Fibroblast of the aortic adventitia (primary cell): ENCODE results near the gene TCHH. TPM values are rescaled to one million over a fixed set of nuclear protein-coding genes. Genes with fewer than 3 reads are reported as not detected.
"Not testable (repeated sequence)": the region's sequence is repeated elsewhere in the genome, so short reads cannot be mapped to it uniquely, and the experiment has no call there.

ENCODE experiments used
- DNase-seq: peaks from one replicate; pipeline ENCODE4 v3.0.0-alpha.2; 2010; ENCODE audit warnings: low read depth
- H3K4me3 ChIP-seq: 2 replicates; pipeline ENCODE4 v1.5.1; 2011; ENCODE audit warnings: low read depth, mild to moderate bottlenecking, control low read depth, low read length, moderate library complexity
- CTCF ChIP-seq: IDR thresholded peaks from 2 replicates; pipeline ENCODE4 v1.5.1; 2011; ENCODE audit warnings: mild to moderate bottlenecking, low read length, control low read depth, inconsistent platforms; ENCODE audit not compliant: insufficient read depth
- total RNA-seq: library from RNA; depleted of rRNA; stranded (reverse); fragments of >200 nt; gene quantifications from 2 replicates; pipeline ENCODE4 v1.2.3, GENCODE V29; 2012; ENCODE audit warnings: low replicate concordance

The TCHH gene
- total RNA-seq, 1 donor: 0.09 TPM

DNA sequence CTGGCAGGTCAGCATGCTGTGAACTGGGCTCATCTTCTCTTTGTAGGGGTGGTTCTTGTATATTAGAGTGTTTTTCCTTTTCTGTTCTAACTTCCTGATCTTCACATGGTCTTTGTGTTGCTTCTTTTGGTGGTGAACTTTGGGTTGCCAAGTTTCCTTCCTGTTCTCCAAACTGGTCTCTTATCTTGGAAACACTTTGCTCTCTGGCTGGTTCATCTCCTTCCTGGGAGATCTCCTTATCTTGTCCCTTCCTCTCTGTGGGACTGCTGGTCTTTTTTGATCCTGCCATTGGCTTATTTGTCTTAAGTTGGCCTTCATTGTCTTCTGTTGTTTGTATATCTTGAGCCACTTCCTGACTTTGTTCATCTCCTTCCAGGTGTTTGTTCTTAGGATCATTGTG lies 28.5 kb downstream of the TCHH start:
- no peak for TF ChIP-seq CTCF
- no peak overlapping the region for H3K4me3 ChIP-seq
- DNase-seq: no peak

DNA sequence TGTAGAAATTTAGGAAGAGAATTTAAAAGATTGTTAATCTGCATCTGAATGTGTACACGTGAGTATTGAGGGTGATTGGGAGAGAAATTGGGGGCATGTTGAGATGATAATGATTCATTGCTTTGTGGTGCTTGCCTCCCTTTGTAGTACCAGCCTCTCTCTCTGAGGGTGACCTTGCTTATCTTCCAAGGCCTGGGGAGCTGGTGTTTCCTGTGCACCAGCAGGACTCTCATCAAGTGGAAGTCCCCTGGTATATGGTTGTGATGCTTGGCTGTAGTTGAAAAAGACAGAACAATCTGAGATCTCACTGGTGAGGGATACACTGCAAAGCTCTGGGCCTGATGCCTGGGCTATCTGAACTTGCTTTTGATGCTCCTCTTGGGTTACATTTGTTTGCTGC lies 30.4 kb downstream of the TCHH start:
- no peak for DNase-seq
- no peak overlapping the region for H3K4me3 ChIP-seq
- no peak for TF ChIP-seq CTCF

- DNase-seq, H3K4me3 ChIP-seq: not testable (repeated sequence)
These were observed 34.2 kb downstream of the TCHH start for GRCh38 chr1:152081026-152081425.

DNA sequence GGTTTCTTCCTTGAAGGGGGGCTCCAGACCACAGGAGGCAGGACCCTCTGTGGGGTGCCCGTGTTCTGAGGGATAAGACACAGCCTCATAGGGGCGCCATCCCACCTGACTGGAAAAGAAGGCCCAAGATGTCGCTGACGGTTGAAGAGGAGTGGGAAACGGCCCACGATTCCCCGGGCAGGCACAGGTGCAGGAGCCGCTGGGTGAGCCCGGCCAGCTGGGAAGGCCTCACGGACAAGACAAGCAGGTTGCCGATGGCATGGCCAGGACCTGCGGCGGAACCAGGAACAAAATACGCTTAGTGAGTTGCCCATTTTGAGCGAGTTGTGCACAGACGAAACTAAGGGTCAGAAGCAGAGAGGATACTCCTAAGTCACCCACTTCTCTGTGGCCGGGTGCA lies 34.8 kb downstream of the TCHH start:
- DNase-seq, H3K4me3 ChIP-seq: not testable (repeated sequence)

DNA sequence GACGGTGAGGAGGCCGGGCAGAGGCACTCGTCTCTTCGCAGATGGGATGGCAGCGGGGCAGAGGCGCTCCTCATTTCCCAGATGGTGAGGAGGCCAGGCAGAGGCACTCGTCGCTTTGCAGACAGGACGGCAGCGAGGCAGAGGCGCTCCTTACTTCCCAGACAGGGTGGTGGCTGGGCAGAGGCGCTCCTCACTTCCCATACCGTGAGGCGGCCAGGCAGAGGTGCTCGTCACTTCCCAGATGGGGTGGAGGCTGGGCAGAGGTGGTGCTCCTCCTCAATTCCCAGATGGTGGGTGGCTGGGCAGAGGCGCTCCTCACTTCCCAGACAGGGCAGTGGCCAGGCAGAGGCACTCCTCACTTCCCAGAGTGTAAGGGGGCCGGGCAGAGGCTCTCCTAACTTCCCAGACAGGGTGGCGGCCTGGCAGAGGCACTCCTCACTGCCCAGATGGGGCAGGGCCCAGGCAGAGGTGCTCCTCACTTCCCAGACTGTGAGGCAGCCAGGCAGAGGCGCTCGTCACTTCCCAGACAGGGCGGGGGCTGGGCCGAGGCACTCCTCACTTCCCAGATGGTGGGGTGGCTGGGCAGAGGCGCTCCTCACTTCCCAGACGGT lies 36.3 kb downstream of the TCHH start:
- H3K4me3 ChIP-seq: no peak overlapping the region
- DNase-seq: no peak
- TF ChIP-seq CTCF: no peak

GRCh38 chr1:152072311-152072710 lies 42.9 kb downstream of the TCHH start:
- H3K4me3 ChIP-seq: no peak overlapping the region
- no peak for TF ChIP-seq CTCF
- no peak for DNase-seq

GRCh38 chr1:152071123-152071522 lies 44.1 kb downstream of the TCHH start:
- DNase-seq: no peak
- TF ChIP-seq CTCF: no peak
- no peak overlapping the region for H3K4me3 ChIP-seq

DNA sequence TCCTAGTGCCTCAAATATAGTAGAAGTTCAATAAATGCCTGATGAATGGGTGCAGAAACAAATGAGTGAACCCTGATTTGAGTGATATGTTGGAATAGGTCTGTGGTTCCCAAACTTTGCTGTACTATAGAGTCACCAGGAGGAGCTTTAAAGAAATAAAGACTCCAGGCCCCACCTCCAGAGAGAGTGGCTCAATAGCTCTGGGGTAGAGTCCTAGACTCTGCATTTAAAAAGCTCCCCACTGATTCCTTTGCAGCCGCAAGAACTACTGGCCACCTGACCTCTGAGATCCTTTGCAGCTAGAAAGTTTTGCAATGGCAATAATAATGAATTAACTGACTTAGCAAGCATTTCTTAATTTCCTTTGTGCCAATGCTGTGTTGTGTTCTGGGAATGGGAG lies 47.3 kb downstream of the TCHH start:
- TF ChIP-seq CTCF: no peak
- H3K4me3 ChIP-seq: no peak overlapping the region
- no peak for DNase-seq
